HepG2 (cell line): ENCODE measurements around the gene MTCH1. TPM values are rescaled to one million over a fixed set of nuclear protein-coding genes. Genes with fewer than 3 reads are reported as not detected.

ENCODE experiments used
- ATAC-seq: fragments of 200-7000 bp; cut with Tn5 transposase; 3 replicates; pipeline ENCODE4 v1.9.1; 2020; ENCODE audit warnings: mild to moderate bottlenecking, moderate library complexity
- BruUV-seq: library from RNA; stranded (reverse); fragments of 400-500 nt; replicated peaks from 2 replicates; lab custom pipeline; 2021; lab: Mats Ljungman, UMichigan
- CTCF ChIA-PET: fragments of 300-600 bp; formaldehyde crosslinking; extraction: SDS; loops from one replicate; lab custom pipeline; 2021; ENCODE audit warnings: low total read pairs, inconsistent platforms, low intra/inter-chr PET ratio; lab: Yijun Ruan, JAX
- POLR2A ChIA-PET: fragments of 350-600 bp; sonication (Branson Sonifier 250); formaldehyde crosslinking; loops from one replicate; lab custom pipeline; 2020; ENCODE audit warnings: antibody characterized with exemption, inconsistent platforms; lab: Yijun Ruan, JAX
- DNase-seq: peaks from one replicate; pipeline ENCODE4 v3.0.0-alpha.2; 2015; ENCODE audit warnings: low spot score
- FAIRE-seq: peaks from 3 replicates; lab custom pipeline; 2011; peaks lifted over from hg19 to GRCh38; lab: Jason Lieb, UNC
- H2AFZ ChIP-seq: one replicate; pipeline ENCODE4 v1.6.1; 2011; ENCODE audit warnings: low read length, inconsistent platforms
- H3K27ac ChIP-seq: fragments of 300-600 bp; 3 replicates; pipeline ENCODE4 v1.8.0; 2011; ENCODE audit warnings: mixed run types, mild to moderate bottlenecking, mixed read lengths, low read length, inconsistent platforms; ENCODE audit not compliant: insufficient read depth; ENCODE audit errors: extremely low read length
- H3K27me3 ChIP-seq, 2 experiments: fragments of 200-600 bp in 1 of 2; 2 replicates in 1 of 2; 3 replicates in 1 of 2; pipeline versions ENCODE4 v1.6.0 to v1.8.0; 2011; ENCODE audit warnings: low read length in 2 of 2, mild to moderate bottlenecking in 2 of 2, moderate library complexity in 2 of 2, inconsistent platforms in 1 of 2; ENCODE audit not compliant: insufficient read depth in 2 of 2, control insufficient read depth in 1 of 2
- H3K36me3 ChIP-seq, 2 experiments: fragments of 200-600 bp in 1 of 2; replicated peaks in 1 of 2; 2 replicates in 1 of 2; 3 replicates in 1 of 2; pipeline versions ENCODE4 v1.5.1 to v1.8.0; 2011; ENCODE audit warnings: low read length in 2 of 2, inconsistent platforms in 1 of 2; ENCODE audit not compliant: insufficient read depth in 2 of 2, control insufficient read depth in 1 of 2
- H3K4me1 ChIP-seq: 2 replicates; pipeline ENCODE4 v1.5.1; 2012; ENCODE audit warnings: low read length, inconsistent platforms; ENCODE audit not compliant: insufficient read depth
- H3K4me2 ChIP-seq: 2 replicates; pipeline ENCODE4 v1.6.0; 2011; ENCODE audit warnings: low read depth, low read length, inconsistent platforms
- H3K4me3 ChIP-seq, 3 experiments: fragments of 200-600 bp in 1 of 3; sonication (generic), shearing (Covaris generic) in 1 of 3; replicated peaks in 1 of 3; 2 replicates each; pipeline ENCODE4 v1.5.1; 2011 to 2016; ENCODE audit warnings: low read length in 3 of 3, inconsistent platforms in 2 of 3, low read depth in 2 of 3, mild to moderate bottlenecking in 2 of 3, control low read depth in 1 of 3, mixed read lengths in 1 of 3; ENCODE audit not compliant: insufficient read depth in 1 of 3
- H3K79me2 ChIP-seq: one replicate; pipeline ENCODE4 v1.6.1; 2011; ENCODE audit warnings: low read length, inconsistent platforms; ENCODE audit not compliant: insufficient read depth
- H3K9ac ChIP-seq: 2 replicates; pipeline ENCODE4 v1.6.0; 2011; ENCODE audit warnings: mild to moderate bottlenecking, low read depth, low read length, inconsistent platforms; ENCODE audit not compliant: insufficient read depth
- H3K9me3 ChIP-seq: 2 replicates; pipeline ENCODE4 v1.5.1; 2012; ENCODE audit warnings: mild to moderate bottlenecking, low read length
- H4K20me1 ChIP-seq: 2 replicates; pipeline ENCODE4 v1.6.0; 2011; ENCODE audit warnings: inconsistent platforms, mild to moderate bottlenecking, low read length, moderate library complexity; ENCODE audit not compliant: insufficient read depth
- DNMT3B ChIP-seq: conservative IDR thresholded peaks from 2 replicates; pipeline ENCODE4 v1.6.1; 2016; ENCODE audit warnings: missing biosample characterization, control low read depth
- HOMEZ ChIP-seq: IDR thresholded peaks from 2 replicates; pipeline ENCODE4 v1.6.1; 2016; ENCODE audit warnings: low read depth
- NFIB ChIP-seq: sonication (generic); formaldehyde crosslinking; IDR thresholded peaks from 2 replicates; pipeline ENCODE4 v1.9.0; 2021; ENCODE audit warnings: missing genetic modification reagents, mild to moderate bottlenecking, borderline replicate concordance
- ZNF207 ChIP-seq: fragments of 450-650 bp; IDR thresholded peaks from 2 replicates; pipeline ENCODE4 v1.6.1; 2016; ENCODE audit warnings: antibody characterized with exemption, borderline replicate concordance
- ZNF687 ChIP-seq: sonication (generic); formaldehyde crosslinking; IDR thresholded peaks from 2 replicates; pipeline ENCODE4 v1.5.1; 2020; ENCODE audit warnings: mild to moderate bottlenecking, missing genetic modification reagents, moderate library complexity
- ZNF768 ChIP-seq: sonication (generic); formaldehyde crosslinking; IDR thresholded peaks from 2 replicates; pipeline ENCODE4 v1.4.0; 2020; ENCODE audit warnings: missing genetic modification reagents
- WGBS: methylation state at CpG from one replicate; pipeline ENCODE4 v1.1.6; 2017; ENCODE audit warnings: low lambda C conversion rate; 5-methylcytosine and 5-hydroxymethylcytosine counted together
- in situ Hi-C: cut with HindIII; loops from 2 replicates; pipeline ENCODE4 v1.10.0; 2017; ENCODE audit warnings: low pct_unique_long_range_greater_than_20kb; ENCODE audit not compliant: extremely low pct_ligation_motif_present
- intact Hi-C: fragments of 100-400 bp; cut with micrococcal nuclease; formaldehyde crosslinking; loops from one replicate; pipeline ENCODE4 v1.10.0; 2022; ENCODE audit not compliant: unreplicated experiment
- polyA plus RNA-seq, 8 experiments: library from polyadenylated mRNA; depleted of rRNA in 3 of 8; stranded (reverse) in 7 of 8; unstranded in 1 of 8; fragments of >200 nt; fragmentation: Illumina TruSeq in 4 of 8; extraction: Trizol in 4 of 8; gene quantifications; 2 replicates each; pipeline versions ENCODE4 v1.2.1 to v1.2.3, GENCODE V29; 2011 to 2016; ENCODE audit warnings: low read depth in 4 of 8, missing spikeins in 1 of 8, mixed read lengths in 1 of 8; ENCODE audit not compliant: insufficient read depth in 1 of 8
- total RNA-seq, 5 experiments: library from RNA; depleted of rRNA; stranded (reverse); fragments of >200 nt; fragmentation: Illumina TruSeq; extraction: Trizol; gene quantifications; 2 replicates each; pipeline ENCODE4 v1.2.3, GENCODE V29; 2016; ENCODE audit warnings: low read depth in 1 of 5

MTCH1 gene
- total and polyA plus RNA-seq, 2 of the 13 experiments (the other 11 are each of a cell fraction or from before 2014, with no cell fraction given), result 86.2 to 144 TPM

- Histone ChIP-seq H3K4me1 (peaks cover 11% of the 10 kb centered on the region), H3K4me3 (no peak overlapping the region), H3K36me3 (no peaks in the 10 kb centered on the region), H3K27me3 (peaks cover 8 to 51% of the 10 kb centered on the region in 2 experiments; a peak in 4 of 5 replicates), H3K79me2 (no peaks in the 10 kb centered on the region), H2AFZ (no peak overlapping the region), H3K9me3 (no peaks in the 10 kb centered on the region), H3K9ac (no peak overlapping the region), H4K20me1 (no peaks in the 10 kb centered on the region), H3K4me2 (no peak overlapping the region), H3K27ac (no peak overlapping the region)
- in situ Hi-C loops (loop anchor here (10.0 kb wide), 2 partner anchors 129 to 239 kb away; partner anchors contain the start of gene C6orf89), intact Hi-C loops (no loop called here)
- 30% methylated on average over 20 of the region's 21 CpGs for WGBS
- ATAC-seq (no peak), DNase-seq (no peak), FAIRE-seq (no peak)
- ChIA-PET POLR2A (no interaction called here), CTCF (no interaction called here)
- no TSS peak for BruUV-seq
- 0 out of 2 replicates have a peak, but pooled peaks have one; percentile 19 for TF ChIP-seq NFIB (CRISPR knock-in tag)
- TF ChIP-seq HOMEZ (CRISPR knock-in tag), result no peak
- TF ChIP-seq ZNF207, result no peak
- TF ChIP-seq DNMT3B, result no peak
- peak; percentile 38; the same call in 1 of the 2 replicates for TF ChIP-seq ZNF768 (CRISPR knock-in tag)
- TF ChIP-seq ZNF687, result 0 out of 2 replicates have a peak, but pooled peaks have one; percentile 16
- TF ChIP-seq, all 625 proteins: peak for 3
Observed at GRCh38 chr6:37013516-37014491, 27.8 kb upstream of the MTCH1 start.
